Measurements from ENCODE around the gene ARHGAP26.

ARHGAP26 gene

DNA sequence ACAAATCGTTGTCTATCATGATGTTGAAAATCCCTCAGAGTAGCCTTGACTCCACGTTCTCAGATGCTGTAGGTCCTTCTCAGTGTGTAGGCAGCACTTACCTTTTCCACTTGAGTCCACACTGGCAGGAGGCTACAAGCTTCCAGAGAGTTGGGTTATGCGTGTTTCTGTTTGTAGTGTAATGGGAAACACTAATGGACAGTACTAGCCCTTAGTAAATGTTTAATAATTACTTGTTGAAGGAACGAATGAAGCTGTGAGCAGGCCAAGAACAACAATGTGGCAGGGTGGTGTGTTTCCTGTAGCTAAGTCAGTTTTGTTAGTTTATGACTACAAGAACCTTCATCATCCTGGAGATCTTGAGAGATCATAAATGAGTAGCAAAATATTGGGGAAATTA, 83.5 kb downstream of the ARHGAP26 start:
- no peak for DNase-seq

DNA sequence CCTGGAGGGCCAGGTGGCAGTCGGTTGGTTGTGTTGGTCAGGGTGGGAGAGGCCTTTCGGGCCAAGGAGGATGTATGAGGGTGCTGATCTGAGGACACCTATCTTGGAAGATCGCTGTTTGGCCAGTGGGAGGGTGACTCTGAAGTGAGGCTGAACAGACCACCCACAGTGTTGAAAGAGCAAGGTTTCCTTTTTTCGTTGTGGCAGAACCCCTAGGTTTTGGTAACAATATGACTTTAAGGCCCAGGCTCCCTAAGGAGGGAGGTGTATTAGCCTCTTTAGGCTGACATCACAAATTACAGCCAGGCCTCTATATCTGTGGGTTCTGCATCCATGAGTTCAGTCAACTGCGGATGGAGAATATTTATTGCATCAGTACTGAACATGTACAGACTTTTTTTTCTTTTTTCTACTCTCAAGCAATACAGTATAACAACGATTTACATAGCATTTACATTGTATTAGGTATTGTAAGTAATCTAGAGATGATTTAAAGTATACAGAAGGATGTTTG, 86.1 kb downstream of the ARHGAP26 start:
- no peak for DNase-seq

DNA sequence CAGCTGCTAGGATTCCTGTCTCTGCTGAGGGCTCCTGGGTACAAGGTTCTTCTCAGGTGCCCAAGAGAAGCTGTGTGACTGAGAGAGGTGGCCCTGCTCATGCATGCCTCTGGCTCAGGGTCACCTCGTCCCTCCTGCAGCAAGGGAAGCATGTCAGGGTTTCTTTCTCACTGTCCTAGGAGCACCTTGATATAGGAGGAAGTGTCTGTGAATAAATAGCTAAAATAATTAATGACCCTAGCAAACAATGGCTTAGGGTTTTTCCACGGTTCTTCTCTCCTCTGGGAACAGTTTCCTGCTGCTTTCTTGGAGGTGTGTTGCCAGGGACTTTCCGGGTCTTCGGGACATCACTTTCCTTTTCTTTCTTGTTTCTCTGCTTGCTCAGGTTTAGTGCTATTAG, 87.2 kb downstream of the ARHGAP26 start:
- no peak for DNase-seq

DNA sequence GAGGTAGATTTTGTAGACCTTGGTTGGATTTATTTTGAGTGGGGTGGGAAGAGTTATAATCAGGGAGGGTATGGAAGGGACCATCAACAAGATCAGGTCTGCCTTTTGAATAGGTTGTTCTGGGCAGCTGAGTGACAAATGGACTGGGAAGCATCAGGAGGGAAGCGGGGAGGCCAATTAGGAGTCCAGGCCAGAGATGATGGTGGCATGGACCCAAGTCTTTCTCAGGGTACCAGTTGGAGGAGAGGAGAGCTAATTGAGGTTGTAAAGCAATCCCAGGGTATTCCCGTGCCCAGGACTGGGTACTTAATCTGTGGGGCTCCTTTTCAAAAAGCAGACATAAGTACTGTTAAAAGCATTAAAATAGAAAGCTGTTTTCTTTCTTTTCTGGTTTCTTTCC, 88.9 kb downstream of the ARHGAP26 start:
- DNase-seq, result no peak

GRCh38 chr5:142860270-142860669, 90.1 kb downstream of the ARHGAP26 start:
- no peak for DNase-seq

- no peak for DNase-seq
Measured at GRCh38 chr5:142861011-142861410, 90.8 kb downstream of the ARHGAP26 start.

GRCh38 chr5:142862594-142862993, 92.4 kb downstream of the ARHGAP26 start:
- no peak for DNase-seq

DNA sequence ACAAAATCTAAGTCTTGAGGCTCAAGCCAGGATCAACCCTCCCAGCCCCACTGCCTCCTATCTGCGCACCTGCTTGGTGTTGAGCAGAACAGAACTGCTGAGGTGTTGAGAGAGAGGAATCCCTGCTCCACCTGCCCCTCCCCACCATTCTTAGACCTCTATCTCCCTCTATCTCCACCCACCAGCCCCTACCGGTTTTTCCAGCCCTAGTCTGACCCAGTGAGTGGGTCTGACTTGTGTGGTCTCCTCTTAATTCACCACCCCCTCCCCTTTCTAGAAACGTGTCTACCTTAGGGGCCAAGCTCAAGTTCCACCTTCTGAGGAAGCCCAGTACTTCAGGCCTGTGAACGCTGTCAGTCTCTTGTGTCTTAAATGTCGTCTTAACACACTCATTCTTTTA, 93.7 kb downstream of the ARHGAP26 start:
- DNase-seq, result no peak

GRCh38 chr5:142864290-142865260, 94.4 kb downstream of the ARHGAP26 start:
- DNase-seq, result no peak

GRCh38 chr5:142865631-142866030, 95.5 kb downstream of the ARHGAP26 start:
- DNase-seq, result no peak

- DNase-seq, result peak; percentile 9
Measured at GRCh38 chr5:142866563-142867275, 96.5 kb downstream of the ARHGAP26 start.

DNA sequence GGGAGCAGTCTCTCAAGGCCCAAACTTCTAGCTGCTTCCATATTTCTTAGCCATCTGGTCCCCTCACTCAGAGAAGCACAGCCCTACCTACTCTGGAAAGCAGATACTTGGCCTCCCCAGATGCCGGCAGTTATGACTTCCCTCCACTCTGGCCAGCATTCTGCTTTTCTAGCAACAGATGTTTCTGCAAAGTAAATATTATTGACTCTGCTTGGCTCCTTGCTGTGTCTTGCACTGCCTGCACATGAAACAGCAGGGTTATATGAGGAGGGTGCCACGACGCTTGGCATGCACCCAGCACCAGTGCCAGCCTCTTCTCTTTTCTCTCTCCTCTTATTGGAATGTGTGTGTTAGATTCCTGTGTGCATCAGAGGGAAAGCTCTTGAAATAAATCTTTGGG, 99.7 kb downstream of the ARHGAP26 start:
- DNase-seq, result no peak

DNA sequence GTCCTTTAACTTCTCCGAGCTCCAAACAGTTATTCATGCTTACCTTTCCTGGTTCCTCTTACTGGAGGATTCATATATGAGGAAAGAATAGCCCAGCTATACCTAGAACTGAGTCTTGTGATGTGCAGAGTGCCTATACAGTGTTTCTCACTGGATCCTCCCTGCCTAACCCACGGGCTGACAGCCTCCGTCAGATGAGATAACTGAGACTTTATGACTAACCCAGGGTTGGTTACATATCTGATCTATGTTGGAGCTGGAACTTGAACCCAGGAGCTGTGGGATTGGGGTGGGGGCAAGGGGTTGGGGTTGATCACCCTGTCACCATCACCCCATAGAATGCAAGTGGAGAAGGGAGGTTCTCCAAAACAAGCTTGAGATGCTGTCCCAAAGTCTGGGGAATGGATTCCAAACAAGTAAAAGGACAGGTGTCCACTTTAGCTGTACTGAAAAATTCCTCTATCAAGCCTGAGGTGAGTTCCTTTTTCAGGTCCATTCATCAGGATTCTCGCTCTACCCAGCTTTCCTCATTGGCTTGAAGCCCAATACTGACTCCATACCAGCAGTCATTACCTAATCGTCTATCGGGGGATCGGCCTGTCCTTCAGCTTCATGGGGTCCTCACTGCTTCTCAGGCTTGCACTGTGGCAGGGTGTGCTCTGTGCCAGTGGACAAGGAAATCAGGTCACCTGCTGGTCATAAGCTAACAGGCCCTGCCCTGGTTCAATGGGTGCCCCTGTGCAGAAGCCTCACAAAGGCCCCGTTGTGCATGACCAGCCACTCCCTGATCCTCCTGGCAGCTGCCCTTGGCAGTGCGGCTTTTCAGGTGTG, 100.6 kb downstream of the ARHGAP26 start:
- DNase-seq, result no peak

DNA sequence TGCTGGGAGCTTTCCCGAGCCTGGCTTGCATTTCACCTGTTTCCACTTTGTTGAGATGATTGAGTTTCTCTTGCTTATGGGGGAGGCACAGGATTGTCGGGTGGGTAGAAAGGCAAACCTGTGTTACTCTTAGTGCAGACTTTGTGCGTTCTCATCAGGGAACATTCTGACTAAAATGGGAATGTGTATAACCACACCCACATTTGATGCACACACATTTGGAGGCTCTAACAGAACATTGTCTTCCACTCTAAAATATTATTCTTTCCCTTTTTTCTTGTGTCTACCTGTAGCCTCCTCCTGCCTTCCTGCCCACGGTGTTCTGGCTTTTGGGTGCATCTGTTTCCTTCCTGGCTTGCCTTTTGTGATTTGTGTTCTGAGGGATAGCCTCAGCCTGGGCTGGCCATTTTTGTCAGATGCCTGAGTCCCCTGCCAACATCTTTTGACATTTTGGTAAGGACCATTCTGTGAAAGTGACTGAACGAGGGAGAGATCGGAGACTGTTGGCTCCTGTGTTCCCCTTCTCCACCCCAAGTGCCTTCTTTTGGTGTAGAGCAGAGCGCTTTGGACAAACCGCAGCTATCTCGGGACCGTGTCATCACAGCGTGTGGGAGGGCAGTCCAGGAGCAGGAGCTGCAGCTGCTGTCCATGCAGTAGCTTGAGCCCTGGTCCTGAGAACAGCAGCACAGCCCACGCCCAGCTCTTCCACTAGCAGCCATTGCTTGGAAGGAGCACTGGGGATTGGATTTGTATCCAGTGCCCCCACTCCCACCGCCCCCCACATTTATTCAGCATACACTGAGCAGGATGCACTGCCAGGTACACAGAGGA, 101.4 kb downstream of the ARHGAP26 start:
- no peak for DNase-seq

DNA sequence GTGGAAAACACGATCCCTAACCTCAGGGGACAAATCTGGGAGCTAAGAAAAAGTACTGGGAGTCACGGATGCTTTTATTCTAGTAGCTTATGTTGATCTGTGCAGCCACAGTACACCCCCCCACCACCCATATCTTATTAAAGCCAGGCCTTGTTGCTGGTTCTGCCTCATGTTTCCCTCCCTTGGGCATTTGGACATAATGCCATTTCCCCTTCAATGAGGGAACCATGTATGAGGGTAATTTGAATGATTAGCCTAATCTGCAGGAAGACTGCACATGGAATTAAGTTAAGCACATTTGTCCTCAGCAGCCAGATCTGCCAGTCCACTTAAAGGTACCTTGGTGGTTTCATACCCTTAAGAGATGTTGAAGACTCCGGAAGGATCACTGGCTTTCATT, 102.0 kb downstream of the ARHGAP26 start:
- DNase-seq, result no peak

DNA sequence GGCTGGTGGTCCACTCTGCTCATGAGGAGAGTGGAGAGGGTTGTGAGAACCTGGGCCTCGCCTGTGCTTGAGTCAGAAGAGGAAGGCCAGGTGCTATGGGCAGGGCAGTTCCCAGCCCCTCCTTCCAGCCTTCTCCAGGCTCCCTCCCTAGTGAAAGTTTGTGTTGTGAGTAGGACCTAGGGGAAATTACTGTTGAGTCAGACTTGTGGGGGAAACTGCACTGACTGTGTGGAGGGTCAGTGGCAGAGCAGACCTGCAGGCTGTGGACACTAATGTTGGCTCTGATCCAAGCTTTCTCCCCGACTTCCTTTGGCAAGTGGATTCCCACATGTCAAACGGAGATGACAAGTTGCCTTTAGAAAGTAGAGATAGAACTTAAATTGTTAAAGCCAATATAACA, 102.6 kb downstream of the ARHGAP26 start:
- no peak for DNase-seq

DNA sequence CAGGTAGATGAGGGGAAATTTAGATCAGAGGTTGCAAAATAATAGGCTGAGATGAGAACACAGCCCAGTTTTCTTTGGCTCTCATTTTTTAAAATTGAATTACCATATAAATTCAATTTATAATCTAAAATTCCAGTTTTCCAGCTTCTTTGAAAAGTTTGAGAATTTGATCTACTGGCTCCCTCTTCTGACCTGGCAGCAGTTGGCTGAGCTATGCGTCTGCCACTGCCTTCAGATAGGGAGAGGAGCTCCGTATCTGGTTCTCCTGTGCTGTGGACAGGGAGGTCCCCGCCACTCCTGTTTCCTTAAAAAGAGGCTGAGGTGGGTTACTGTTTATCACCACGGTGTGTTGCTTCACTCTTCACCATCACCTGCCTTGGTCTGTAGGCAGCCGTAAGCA, 103.7 kb downstream of the ARHGAP26 start:
- no peak for DNase-seq

GRCh38 chr5:142874540-142874939, 104.4 kb downstream of the ARHGAP26 start:
- DNase-seq, result no peak

- DNase-seq, result no peak
Measured at GRCh38 chr5:142875936-142876335, 105.8 kb downstream of the ARHGAP26 start.

GRCh38 chr5:142876817-142877216, 106.6 kb downstream of the ARHGAP26 start:
- DNase-seq, result no peak

DNA sequence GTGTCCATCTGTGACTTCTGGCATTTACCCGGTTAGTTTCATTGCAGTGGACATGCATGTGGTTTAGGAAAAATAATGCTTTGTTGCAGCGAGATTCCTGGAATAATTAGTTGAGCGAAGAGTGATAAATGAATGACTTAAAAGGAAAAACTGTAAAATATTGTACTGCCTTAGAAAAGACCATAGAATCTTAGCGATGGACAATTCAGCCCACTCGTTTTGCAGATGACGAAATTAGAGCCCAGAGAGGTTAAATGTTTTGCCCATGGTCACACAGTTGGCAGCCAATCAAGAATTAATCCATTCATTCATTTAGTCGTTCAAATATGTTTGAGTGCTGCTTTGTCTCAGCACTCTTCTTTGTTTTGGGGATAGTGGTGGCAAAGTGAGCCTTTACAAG, 107.9 kb downstream of the ARHGAP26 start:
- DNase-seq, result no peak

GRCh38 chr5:142878638-142879037, 108.5 kb downstream of the ARHGAP26 start:
- no peak for DNase-seq

Data from NK-92 treated with Interleukin-12 subunit alpha and Interleukin-12 subunit beta, amount 100 ng/mL, for 24 hours (cell line).